ENCODE results near the gene GABPB2.

Gene GABPB2

GRCh38 chr1:151133018-151133806 is 62.7 kb downstream of the GABPB2 start:
- no peak for DNase-seq (ENCODE audit: low spot score)

- no peak for DNase-seq (ENCODE audit: low spot score)
Observed at GRCh38 chr1:151134396-151134795, 63.8 kb downstream of the GABPB2 start.

GRCh38 chr1:151134991-151135390 is 64.4 kb downstream of the GABPB2 start:
- DNase-seq (ENCODE audit: low spot score): no peak

GRCh38 chr1:151135433-151136385 is 65.1 kb downstream of the GABPB2 start:
- no peak for DNase-seq (ENCODE audit: low spot score)

- DNase-seq (ENCODE audit: low spot score): no peak
Observed at GRCh38 chr1:151137789-151138188, 67.2 kb downstream of the GABPB2 start.

GRCh38 chr1:151142411-151143056 is 72.0 kb downstream of the GABPB2 start:
- no peak for DNase-seq (ENCODE audit: low spot score)

- no peak for DNase-seq (ENCODE audit: low spot score)
Observed at GRCh38 chr1:151143057-151143435, 72.5 kb downstream of the GABPB2 start.

- no peak for DNase-seq (ENCODE audit: low spot score)
Observed at GRCh38 chr1:151143986-151144385, 73.4 kb downstream of the GABPB2 start.

GRCh38 chr1:151144474-151145303 is 74.1 kb downstream of the GABPB2 start:
- no peak for DNase-seq (ENCODE audit: low spot score)

GRCh38 chr1:151145304-151146071 is 74.9 kb downstream of the GABPB2 start:
- no peak for DNase-seq (ENCODE audit: low spot score)

GRCh38 chr1:151146072-151146411 is 75.5 kb downstream of the GABPB2 start:
- DNase-seq (ENCODE audit: low spot score): no peak

GRCh38 chr1:151146412-151147131 is 76.0 kb downstream of the GABPB2 start, which contains the start of gene SEMA6C:
Gene SEMA6C, minus strand, starts transcription at chr1:151146631. Its CDS starts 4,010 bp downstream, at chr1:151142621.
- peak; percentile 98 for DNase-seq (ENCODE audit: low spot score)

GRCh38 chr1:151147132-151147503 is 76.6 kb downstream of the GABPB2 start:
- no peak for DNase-seq (ENCODE audit: low spot score)

GRCh38 chr1:151147665-151148064 is 77.1 kb downstream of the GABPB2 start:
- no peak for DNase-seq (ENCODE audit: low spot score)

GRCh38 chr1:151156515-151156819 is 85.9 kb downstream of the GABPB2 start, which contains the start of gene TNFAIP8L2:
Gene TNFAIP8L2, plus strand, starts transcription at chr1:151156649. Its CDS starts 2,049 bp downstream, at chr1:151158698.
- DNase-seq (ENCODE audit: low spot score): peak; percentile 61

- DNase-seq (ENCODE audit: low spot score): no peak
Observed at GRCh38 chr1:151157067-151157531, 86.5 kb downstream of the GABPB2 start.

GRCh38 chr1:151158326-151158725 is 87.8 kb downstream of the GABPB2 start:
- no peak for DNase-seq (ENCODE audit: low spot score)

- DNase-seq (ENCODE audit: low spot score): no peak
Observed at GRCh38 chr1:151158751-151159251, 88.2 kb downstream of the GABPB2 start.

GRCh38 chr1:151159373-151159772 is 88.8 kb downstream of the GABPB2 start:
- DNase-seq (ENCODE audit: low spot score): no peak

GRCh38 chr1:151164732-151165280 is 94.2 kb downstream of the GABPB2 start:
- DNase-seq (ENCODE audit: low spot score): no peak
